Astrocyte (in vitro differentiated cells and primary cell): Measurements from ENCODE around the gene PROKR1.

Experiments
- EZH2 ChIP-seq: IDR thresholded peaks from 2 replicates; pipeline ENCODE4 v1.6.1; 2012; ENCODE audit warnings: mild to moderate bottlenecking, low read length, inconsistent platforms; ENCODE audit not compliant: insufficient read depth
- TF ChIP-seq, protein P1 (sequence below): IDR thresholded peaks from 2 replicates; pipeline ENCODE4 v1.5.1; 2011; ENCODE audit warnings: low read depth, mild to moderate bottlenecking, inconsistent platforms, low read length, moderate library complexity; ENCODE audit not compliant: insufficient read depth

GRCh38 chr2:68696554-68696953 lies 53.2 kb downstream of the PROKR1 start:
- TF ChIP-seq, protein P1, sequence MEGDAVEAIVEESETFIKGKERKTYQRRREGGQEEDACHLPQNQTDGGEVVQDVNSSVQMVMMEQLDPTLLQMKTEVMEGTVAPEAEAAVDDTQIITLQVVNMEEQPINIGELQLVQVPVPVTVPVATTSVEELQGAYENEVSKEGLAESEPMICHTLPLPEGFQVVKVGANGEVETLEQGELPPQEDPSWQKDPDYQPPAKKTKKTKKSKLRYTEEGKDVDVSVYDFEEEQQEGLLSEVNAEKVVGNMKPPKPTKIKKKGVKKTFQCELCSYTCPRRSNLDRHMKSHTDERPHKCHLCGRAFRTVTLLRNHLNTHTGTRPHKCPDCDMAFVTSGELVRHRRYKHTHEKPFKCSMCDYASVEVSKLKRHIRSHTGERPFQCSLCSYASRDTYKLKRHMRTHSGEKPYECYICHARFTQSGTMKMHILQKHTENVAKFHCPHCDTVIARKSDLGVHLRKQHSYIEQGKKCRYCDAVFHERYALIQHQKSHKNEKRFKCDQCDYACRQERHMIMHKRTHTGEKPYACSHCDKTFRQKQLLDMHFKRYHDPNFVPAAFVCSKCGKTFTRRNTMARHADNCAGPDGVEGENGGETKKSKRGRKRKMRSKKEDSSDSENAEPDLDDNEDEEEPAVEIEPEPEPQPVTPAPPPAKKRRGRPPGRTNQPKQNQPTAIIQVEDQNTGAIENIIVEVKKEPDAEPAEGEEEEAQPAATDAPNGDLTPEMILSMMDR = no peak
- no peak for TF ChIP-seq EZH2
